Liver (tissue), 2 donors: ENCODE data around the gene GSTM1.
"Not testable (repeated sequence)": the region's sequence is repeated elsewhere in the genome, so short reads cannot be mapped to it uniquely, and the experiment has no call there.

Experiments used
- CTCF ChIP-seq: fragments of 150-350 bp; IDR thresholded peaks from 2 replicates; pipeline ENCODE4 v1.5.1; 2017; ENCODE audit warnings: improper control_type of control experiment, low read depth, low read length; ENCODE audit not compliant: missing input control
- MAX ChIP-seq: IDR thresholded peaks from 2 replicates; pipeline ENCODE4 v1.6.1; 2016; ENCODE audit warnings: antibody characterized with exemption
- donor health status: healthy.

GRCh38 chr1:109711593-109712320 lies 24.1 kb downstream of the GSTM1 start, which contains the start of gene GSTM5:
- TF ChIP-seq CTCF, MAX: not testable (repeated sequence)
